Measurements from ENCODE around the gene GOLGA6L10.
"Not testable (repeated sequence)": the region's sequence is repeated elsewhere in the genome, so short reads cannot be mapped to it uniquely, and the experiment has no call there.

GRCh38 chr15:82318281-82318680 lies 31.0 kb downstream of the GOLGA6L10 start:
- TF ChIP-seq, protein P1, sequence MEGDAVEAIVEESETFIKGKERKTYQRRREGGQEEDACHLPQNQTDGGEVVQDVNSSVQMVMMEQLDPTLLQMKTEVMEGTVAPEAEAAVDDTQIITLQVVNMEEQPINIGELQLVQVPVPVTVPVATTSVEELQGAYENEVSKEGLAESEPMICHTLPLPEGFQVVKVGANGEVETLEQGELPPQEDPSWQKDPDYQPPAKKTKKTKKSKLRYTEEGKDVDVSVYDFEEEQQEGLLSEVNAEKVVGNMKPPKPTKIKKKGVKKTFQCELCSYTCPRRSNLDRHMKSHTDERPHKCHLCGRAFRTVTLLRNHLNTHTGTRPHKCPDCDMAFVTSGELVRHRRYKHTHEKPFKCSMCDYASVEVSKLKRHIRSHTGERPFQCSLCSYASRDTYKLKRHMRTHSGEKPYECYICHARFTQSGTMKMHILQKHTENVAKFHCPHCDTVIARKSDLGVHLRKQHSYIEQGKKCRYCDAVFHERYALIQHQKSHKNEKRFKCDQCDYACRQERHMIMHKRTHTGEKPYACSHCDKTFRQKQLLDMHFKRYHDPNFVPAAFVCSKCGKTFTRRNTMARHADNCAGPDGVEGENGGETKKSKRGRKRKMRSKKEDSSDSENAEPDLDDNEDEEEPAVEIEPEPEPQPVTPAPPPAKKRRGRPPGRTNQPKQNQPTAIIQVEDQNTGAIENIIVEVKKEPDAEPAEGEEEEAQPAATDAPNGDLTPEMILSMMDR (IDR thresholded peaks at IDR 0.05): not testable (repeated sequence)
- TF ChIP-seq POLR2A (IDR thresholded peaks at IDR 0.05): not testable (repeated sequence)

All from suprapubic skin (tissue), 3 donors.